ENCODE measurements around the gene SUGCT. TPM values are rescaled to one million over a fixed set of nuclear protein-coding genes. Genes with fewer than 3 reads are reported as not detected.

Gene SUGCT
- total RNA-seq, 6 donors from 2014 or later = 1.4 to 3.1 (median 1.7) TPM; not detected in 1

DNA sequence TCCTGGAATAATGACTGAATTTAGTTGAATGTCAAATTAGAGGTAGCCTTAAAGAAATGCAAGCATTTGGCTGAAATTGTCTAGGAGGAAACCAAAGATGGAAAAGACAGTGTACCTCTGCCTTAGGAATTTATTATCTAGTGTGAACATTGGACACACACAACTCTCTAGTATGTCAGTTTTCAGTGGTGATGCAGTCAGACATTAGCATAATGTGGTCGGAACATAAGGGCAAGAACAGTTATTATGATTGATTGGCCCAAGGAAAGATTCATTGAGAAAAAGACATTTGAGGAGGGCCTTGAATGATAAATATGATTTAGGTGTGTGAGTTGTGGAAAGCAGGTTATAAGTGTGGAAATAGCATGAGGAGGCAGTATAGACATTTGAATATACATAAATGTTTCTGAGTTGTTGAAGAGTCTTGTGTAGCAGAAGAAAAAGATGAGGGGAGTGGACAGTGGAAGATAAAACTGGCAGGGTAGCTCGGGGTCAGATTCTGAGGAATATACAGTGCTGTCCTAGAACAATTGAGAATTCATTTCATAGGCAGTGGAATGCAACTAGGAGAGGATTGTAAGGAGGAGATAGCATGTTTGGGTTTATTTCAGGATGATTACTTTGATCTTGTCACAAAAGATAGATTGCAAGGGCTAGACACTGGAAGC, 414.7 kb downstream of the SUGCT start:
- DNase-seq (no peak), ATAC-seq (ENCODE audit: low FRiP score in 2 of 2) (no peak)
- no peak overlapping the region for H3K27ac ChIP-seq
- H3K27me3 ChIP-seq = no peaks in the 10 kb centered on the region
- H3K4me1 ChIP-seq = peaks cover 0 to 8% (median 3%) of the 10 kb centered on the region in 4 donors
- H3K4me3 ChIP-seq = no peak overlapping the region
- TF ChIP-seq POLR2AphosphoS5 (IDR thresholded peaks at IDR 0.05) (no peak), POLR2A (IDR thresholded peaks at IDR 0.05) (no peak), EP300 (IDR thresholded peaks at IDR 0.05) (no peak)
- TF ChIP-seq, protein P1, sequence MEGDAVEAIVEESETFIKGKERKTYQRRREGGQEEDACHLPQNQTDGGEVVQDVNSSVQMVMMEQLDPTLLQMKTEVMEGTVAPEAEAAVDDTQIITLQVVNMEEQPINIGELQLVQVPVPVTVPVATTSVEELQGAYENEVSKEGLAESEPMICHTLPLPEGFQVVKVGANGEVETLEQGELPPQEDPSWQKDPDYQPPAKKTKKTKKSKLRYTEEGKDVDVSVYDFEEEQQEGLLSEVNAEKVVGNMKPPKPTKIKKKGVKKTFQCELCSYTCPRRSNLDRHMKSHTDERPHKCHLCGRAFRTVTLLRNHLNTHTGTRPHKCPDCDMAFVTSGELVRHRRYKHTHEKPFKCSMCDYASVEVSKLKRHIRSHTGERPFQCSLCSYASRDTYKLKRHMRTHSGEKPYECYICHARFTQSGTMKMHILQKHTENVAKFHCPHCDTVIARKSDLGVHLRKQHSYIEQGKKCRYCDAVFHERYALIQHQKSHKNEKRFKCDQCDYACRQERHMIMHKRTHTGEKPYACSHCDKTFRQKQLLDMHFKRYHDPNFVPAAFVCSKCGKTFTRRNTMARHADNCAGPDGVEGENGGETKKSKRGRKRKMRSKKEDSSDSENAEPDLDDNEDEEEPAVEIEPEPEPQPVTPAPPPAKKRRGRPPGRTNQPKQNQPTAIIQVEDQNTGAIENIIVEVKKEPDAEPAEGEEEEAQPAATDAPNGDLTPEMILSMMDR (IDR thresholded peaks at IDR 0.05) = no peak
- H3K9me3 ChIP-seq = no peaks in the 10 kb centered on the region
- H3K36me3 ChIP-seq = no peaks in the 10 kb centered on the region
- 66 to 80% methylated on average over 2 of the region's 2 CpGs for WGBS, 2 donors

DNA sequence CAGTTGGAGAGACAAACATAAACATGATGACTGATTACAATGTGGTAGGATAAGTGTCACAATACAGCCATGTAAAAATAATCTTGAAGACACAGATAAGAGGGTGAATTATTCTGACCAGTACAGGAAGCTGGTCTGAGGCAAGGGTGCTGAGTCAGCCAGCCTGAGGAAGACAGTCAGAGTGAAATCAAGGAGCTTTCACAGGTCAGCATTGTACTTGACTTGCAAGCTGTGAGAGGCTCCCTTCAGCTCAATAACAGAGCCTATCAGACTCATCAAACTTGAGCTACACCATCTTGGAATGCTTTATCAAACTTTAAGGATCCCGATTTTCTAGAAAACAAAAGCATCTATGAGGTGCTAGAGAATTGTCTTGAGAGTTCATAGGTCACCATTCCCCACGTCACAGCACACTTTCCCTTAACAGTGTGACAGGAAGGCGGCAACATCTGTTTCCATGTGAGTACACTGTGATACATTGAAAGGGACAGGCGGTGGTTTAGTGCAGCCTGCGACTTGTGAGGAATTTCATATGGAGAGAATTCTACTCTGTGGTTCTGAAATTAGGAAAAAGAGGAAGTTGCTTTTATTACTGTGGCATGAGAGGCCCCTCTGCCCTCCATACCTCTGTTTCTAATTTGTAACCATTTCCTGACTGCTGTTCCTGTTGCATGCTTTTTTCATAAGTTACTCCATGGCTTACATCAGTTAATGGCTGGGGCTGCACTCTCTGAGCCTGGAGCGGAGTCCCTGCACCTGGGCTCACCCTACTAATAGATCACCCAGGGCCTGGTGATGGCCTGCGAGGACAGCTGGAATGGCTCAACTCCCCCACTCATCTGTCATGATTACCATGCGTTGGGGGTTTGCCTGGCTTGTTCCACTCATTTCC, 417.1 kb downstream of the SUGCT start:
- peak; percentile 76 to 81 for ATAC-seq (ENCODE audit: low FRiP score in 2 of 2)
- WGBS, 2 donors = 29 to 35% methylated on average over 8 of the region's 8 CpGs

DNA sequence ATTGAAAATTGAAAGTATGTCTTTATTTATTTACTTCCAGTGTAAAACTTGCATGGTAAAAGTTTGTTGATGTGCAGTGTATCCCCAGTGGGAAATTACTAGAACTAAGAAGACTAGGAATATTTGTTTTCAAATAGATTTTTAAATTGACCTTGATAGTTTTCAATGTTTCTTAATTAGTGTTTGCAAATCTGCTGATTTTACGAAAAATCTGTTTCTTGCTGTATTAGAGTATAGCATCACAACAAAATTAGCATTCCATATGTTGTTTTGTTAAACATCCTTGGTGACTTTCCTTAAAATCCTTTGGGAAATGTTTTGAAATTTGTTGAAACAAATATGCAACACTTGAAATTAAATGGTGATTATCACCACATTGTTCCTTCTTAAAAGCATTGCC, 425.9 kb downstream of the SUGCT start:
- Histone ChIP-seq H3K36me3 (no peaks in the 10 kb centered on the region), H3K4me3 (no peak overlapping the region), H3K27me3 (no peaks in the 10 kb centered on the region), H3K4me1 (no peaks in the 10 kb centered on the region), H3K9me3 (no peaks in the 10 kb centered on the region), H3K27ac (no peak overlapping the region)
- WGBS, 2 donors = 84 to 100% methylated on average over 1 of the region's 1 CpG
- TF ChIP-seq POLR2A (IDR thresholded peaks at IDR 0.05) = no peak
- no peak for TF ChIP-seq EP300 (IDR thresholded peaks at IDR 0.05)
- no peak for TF ChIP-seq POLR2AphosphoS5 (IDR thresholded peaks at IDR 0.05)
- TF ChIP-seq, protein P1 (IDR thresholded peaks at IDR 0.05) = no peak
- DNase-seq (no peak), ATAC-seq (ENCODE audit: low FRiP score in 2 of 2) (no peak)

More for the DNA sequence above, 417.1 kb downstream of the SUGCT start:
- peaks cover 0 to 8% (median 3%) of the 10 kb centered on the region in 4 donors for H3K4me1 ChIP-seq
- DNase-seq = peak in 1 of 2 donors; percentile 63
- no peaks in the 10 kb centered on the region for H3K36me3 ChIP-seq
- H3K27ac ChIP-seq = peak overlapping the region in 3 of 4 donors; percentile 12 to 53 (median 27)
- no peaks in the 10 kb centered on the region for H3K9me3 ChIP-seq
- TF ChIP-seq EP300 (IDR thresholded peaks at IDR 0.05) = no peak
- TF ChIP-seq POLR2AphosphoS5 (IDR thresholded peaks at IDR 0.05) = no peak
- H3K4me3 ChIP-seq = no peak overlapping the region
- no peaks in the 10 kb centered on the region for H3K27me3 ChIP-seq

DNA sequence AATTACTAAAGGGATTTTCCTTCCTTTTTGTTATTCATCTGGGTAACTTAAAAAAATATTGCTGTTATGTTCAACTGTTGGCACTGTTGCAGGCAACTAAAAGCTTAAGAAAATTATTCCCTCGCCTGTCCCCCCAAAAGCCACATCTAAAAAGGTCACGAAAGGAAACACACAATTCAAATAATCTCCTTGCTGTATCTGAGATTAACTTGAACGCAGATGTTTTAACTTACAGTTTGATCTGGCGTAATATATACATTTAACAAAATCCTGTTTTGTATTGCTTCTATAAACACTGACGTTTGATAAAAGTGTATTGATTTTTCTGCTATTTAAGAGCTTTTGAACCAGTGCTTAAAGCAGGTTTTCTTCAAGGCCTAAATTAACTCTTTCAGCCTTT, 432.1 kb downstream of the SUGCT start:
- 71 to 72% methylated on average over 5 of the region's 5 CpGs for whole genome bisulfite sequencing, 2 donors
- H3K27ac ChIP-seq = no peak overlapping the region
- H3K4me1 ChIP-seq = no peaks in the 10 kb centered on the region
- no peaks in the 10 kb centered on the region for H3K27me3 ChIP-seq
- no peaks in the 10 kb centered on the region for H3K9me3 ChIP-seq
- ATAC-seq (ENCODE audit: low FRiP score in 2 of 2) (no peak), DNase-seq (no peak)
- H3K4me3 ChIP-seq = no peak overlapping the region
- H3K36me3 ChIP-seq = no peaks in the 10 kb centered on the region
- no peak for TF ChIP-seq POLR2A (IDR thresholded peaks at IDR 0.05)
- no peak for TF ChIP-seq POLR2AphosphoS5 (IDR thresholded peaks at IDR 0.05)
- TF ChIP-seq, protein P1 (IDR thresholded peaks at IDR 0.05) = no peak
- TF ChIP-seq EP300 (IDR thresholded peaks at IDR 0.05) = no peak

DNA sequence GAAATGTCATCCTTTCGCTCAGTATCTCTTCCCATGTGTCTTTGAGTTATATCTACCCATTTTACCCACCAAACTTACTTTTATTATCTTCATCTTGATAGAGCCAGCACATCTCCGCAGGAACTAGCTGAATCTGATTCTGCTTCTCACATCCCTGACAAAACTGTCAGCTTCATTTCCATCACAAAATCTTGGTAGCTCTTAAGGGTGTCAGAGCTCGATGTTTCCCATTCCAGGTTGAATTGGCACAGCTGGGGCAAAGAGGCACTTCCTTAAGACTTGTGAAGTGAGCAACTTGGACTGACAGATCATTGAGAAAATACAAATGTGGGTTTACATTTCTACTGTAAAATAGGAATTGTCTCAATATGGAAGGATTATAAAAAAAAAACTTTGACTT, 434.5 kb downstream of the SUGCT start:
- H3K27me3 ChIP-seq = no peaks in the 10 kb centered on the region
- TF ChIP-seq POLR2AphosphoS5 (IDR thresholded peaks at IDR 0.05) (no peak), EP300 (IDR thresholded peaks at IDR 0.05) (no peak), POLR2A (IDR thresholded peaks at IDR 0.05) (no peak)
- TF ChIP-seq, protein P1 (IDR thresholded peaks at IDR 0.05) = no peak
- H3K9me3 ChIP-seq = no peaks in the 10 kb centered on the region
- DNase-seq (no peak), ATAC-seq (ENCODE audit: low FRiP score in 2 of 2) (no peak)
- H3K4me3 ChIP-seq = no peak overlapping the region
- H3K27ac ChIP-seq = no peak overlapping the region
- no peaks in the 10 kb centered on the region for H3K4me1 ChIP-seq
- 76 to 85% methylated on average over 3 of the region's 3 CpGs for WGBS, 2 donors
- H3K36me3 ChIP-seq = no peaks in the 10 kb centered on the region
